Urothelium cell line (cell line): Measurements from ENCODE around the gene REC114.
"Not testable (repeated sequence)": the region's sequence is repeated elsewhere in the genome, so short reads cannot be mapped to it uniquely, and the experiment has no call there.

Source experiments
- DNase-seq: peaks from one replicate; pipeline ENCODE4 v3.0.0; 2011; ENCODE audit warnings: low spot score, mixed read lengths
- FAIRE-seq: peaks from 2 replicates; lab custom pipeline; 2011; peaks lifted over from hg19 to GRCh38; lab: Jason Lieb, UNC

REC114 gene

GRCh38 chr15:73522011-73522410, 79.0 kb downstream of the REC114 start:
- FAIRE-seq = no peak
- DNase-seq = no peak

DNA sequence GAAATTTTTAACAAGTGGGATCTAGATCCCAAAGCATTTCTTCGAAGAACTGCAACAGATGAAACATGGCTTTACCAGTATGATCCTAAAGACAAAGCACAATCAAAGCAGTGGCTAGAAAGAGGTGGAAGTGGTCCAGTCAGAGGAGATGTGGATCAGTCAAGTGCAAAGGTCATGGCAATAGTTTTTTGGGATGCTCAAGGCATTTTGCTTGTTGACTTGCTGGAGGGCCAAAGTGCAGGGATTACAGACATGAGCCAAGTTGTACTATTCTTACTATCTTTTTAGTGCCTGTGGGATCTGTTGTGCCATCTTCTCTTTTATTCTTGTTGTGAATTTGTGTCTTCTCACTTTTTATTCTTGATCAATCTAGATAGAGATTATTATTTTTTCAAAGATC, 82.0 kb downstream of the REC114 start:
- FAIRE-seq = no peak
- DNase-seq = no peak

GRCh38 chr15:73527598-73527997, 84.6 kb downstream of the REC114 start:
- no peak for DNase-seq
- no peak for FAIRE-seq

GRCh38 chr15:73530649-73531048, 87.7 kb downstream of the REC114 start:
- DNase-seq (no peak), FAIRE-seq (no peak)

GRCh38 chr15:73538123-73538522, 95.2 kb downstream of the REC114 start:
- FAIRE-seq (no peak), DNase-seq (no peak)

- DNase-seq = no peak
- FAIRE-seq = no peak
Observed at GRCh38 chr15:73538563-73539211, 95.7 kb downstream of the REC114 start.

- FAIRE-seq = no peak
- DNase-seq = no peak
Observed at GRCh38 chr15:73539212-73540128, 96.5 kb downstream of the REC114 start.

- no peak for DNase-seq
- no peak for FAIRE-seq
Observed at GRCh38 chr15:73540161-73540560, 97.2 kb downstream of the REC114 start.

DNA sequence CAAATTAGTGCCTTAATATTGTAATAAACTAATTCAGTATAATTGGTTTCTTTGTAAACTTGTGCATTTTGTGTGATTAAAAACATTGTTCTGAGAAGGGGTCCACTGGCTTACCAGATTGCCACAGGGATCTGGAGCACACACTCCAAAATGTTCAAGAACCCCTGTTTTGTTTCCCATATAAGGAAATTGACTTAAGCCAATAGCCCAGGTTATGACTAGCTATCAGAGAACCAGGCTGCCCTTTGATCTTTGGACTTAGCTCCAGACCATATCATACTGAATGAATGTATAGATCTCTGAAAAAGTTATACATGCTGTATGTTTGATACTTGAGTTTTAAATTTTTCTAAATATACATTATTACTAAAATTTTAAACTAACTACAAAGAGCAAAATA, 98.5 kb downstream of the REC114 start:
- DNase-seq = no peak

DNA sequence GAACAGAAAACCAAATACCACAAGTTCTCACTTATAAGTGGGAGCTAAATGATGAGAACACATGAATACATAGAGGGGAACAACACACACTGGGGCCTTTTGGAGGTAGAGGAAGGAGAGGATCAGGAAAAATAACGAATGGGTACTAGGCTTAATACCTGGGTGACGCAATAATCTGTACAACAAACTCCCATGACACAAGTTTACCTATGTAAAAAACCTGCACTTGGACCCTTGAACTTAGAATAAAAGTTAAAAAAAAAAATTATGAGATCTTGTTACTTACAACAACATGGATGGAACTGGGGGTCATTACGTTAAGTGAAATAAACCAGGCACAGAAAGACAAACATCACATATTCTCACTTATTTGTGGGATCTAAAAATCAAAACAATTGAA, 106.0 kb downstream of the REC114 start:
- FAIRE-seq, DNase-seq: not testable (repeated sequence)

More for the DNA sequence above, 98.5 kb downstream of the REC114 start:
- no peak for FAIRE-seq

- no peak for FAIRE-seq
- DNase-seq = no peak
Observed at GRCh38 chr15:73550190-73550589, 107.2 kb downstream of the REC114 start.

- FAIRE-seq = no peak
- DNase-seq = no peak
Observed at GRCh38 chr15:73555080-73555479, 112.1 kb downstream of the REC114 start.

GRCh38 chr15:73558529-73558928, 115.6 kb downstream of the REC114 start:
- DNase-seq (no peak), FAIRE-seq (no peak)

GRCh38 chr15:73560501-73561117, 117.6 kb downstream of the REC114 start:
- FAIRE-seq (no peak), DNase-seq (no peak)

DNA sequence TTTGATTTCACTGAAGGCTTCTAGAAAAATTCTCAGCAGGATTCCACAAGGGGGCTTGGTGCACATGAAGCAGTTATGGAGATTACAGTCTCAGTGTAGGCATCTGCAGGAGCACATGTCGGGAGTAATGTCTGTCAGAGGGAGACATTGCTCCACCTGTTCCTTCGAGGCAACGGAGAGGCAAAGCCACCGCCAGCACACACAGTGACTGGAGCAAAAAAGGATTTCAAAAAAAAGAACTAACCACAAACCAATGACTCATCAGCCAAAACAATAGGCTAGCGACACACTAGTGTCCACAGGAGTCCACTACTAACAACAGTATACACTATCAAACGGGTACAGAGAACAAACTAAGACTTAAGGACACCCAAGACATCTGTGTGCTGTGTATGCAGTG, 121.3 kb downstream of the REC114 start:
- DNase-seq (peak; percentile 70), FAIRE-seq (no peak)

DNA sequence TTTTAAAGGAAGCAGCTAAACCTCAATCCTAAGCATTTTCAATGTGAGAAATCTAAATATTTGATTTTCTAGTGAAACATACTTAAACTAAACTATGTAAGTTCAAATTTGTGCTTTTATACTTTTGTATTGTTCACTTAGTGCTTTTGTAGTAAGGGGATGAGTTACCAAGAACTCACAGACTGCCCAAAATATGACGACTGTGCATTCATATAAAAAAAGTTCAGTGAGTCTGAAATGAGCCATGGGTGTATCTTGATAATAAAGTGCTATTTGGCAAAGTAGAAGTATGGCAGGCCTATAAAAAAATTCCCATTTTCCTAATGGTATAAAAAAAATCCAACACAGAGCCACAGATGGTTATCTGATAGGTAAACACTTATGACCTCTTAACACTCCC, 124.1 kb downstream of the REC114 start:
- no peak for FAIRE-seq
- no peak for DNase-seq

DNA sequence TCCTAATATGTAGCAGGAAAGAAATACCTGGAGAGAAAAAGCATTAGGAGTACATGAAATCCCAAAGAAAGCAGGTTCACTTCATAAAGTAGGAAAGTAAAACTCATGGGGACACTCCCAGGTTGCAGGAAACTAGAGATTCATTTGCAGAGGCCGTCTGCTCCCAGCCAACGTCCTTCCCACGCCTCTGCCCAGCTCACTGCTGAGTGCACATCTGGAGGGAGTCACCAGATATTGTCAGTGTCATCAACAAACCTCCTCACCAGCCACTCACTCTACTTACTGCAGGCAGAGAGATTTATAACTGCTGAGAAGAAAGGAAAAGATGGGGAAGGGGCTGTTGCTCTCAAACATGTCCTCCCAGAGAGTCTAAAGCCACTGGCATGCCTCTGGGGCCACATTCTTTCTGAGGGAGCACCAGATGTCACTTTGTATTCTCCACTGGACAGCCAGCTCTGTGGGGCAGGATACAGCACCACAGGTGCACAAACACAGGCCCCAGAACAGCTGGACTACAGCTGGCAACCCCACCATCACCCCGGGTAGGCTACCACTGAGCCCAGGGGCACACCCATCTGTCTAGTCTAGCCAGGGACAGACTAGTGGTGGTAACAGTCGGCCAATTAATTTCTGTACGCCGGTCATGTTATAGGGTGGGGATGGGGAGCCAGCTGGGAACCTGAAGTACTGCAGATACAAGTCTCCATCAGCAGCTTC, 125.8 kb downstream of the REC114 start:
- DNase-seq (no peak), FAIRE-seq (no peak)

- FAIRE-seq = no peak
- DNase-seq = no peak
Observed at GRCh38 chr15:73569361-73569760, 126.4 kb downstream of the REC114 start.

- DNase-seq = no peak
- no peak for FAIRE-seq
Observed at GRCh38 chr15:73570355-73571032, 127.5 kb downstream of the REC114 start.

DNA sequence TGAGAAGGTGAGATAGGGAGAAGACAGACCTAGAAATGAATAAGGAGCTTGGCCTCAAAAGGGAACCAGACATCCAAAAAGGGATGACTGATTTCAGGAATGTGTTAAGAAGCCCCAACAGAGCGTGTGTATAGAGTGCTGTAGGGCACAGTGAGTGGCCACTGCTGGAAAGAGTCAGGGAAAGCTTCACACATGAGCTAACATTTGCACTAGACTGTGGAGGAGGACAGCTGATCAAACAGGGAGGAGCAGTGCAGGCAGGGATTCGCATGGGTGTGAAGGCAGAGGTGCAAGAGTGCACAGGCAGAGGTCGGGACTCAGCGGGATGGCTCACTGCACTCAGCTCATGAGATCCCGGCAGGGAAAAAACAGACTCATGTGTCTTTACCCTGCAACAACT, 128.4 kb downstream of the REC114 start:
- FAIRE-seq (no peak), DNase-seq (no peak)

GRCh38 chr15:73572296-73572695, 129.3 kb downstream of the REC114 start:
- FAIRE-seq = no peak
- DNase-seq = no peak
